CD8-positive, alpha-beta memory T cell (primary cell): ENCODE results near the gene MARK3. TPM values are rescaled to one million over a fixed set of nuclear protein-coding genes. Genes with fewer than 3 reads are reported as not detected.

Source experiments
- CTCF ChIA-PET: fragments of 350-600 bp; sonication (Branson Sonifier 250); formaldehyde crosslinking; loops from one replicate; lab custom pipeline; 2021; ENCODE audit warnings: antibody characterized with exemption; lab: Charles Lee
- POLR2A ChIA-PET: fragments of 350-600 bp; sonication (Branson Sonifier 250); formaldehyde crosslinking; loops from one replicate; lab custom pipeline; 2021; ENCODE audit warnings: antibody characterized with exemption; lab: Charles Lee
- DNase-seq, 5 donors: peaks; one replicate each; pipeline versions ENCODE4 v3.0.0 to v3.0.0-alpha.2; 2020 to 2022; ENCODE audit warnings: mixed read lengths in 1 of 5
- H3K27ac ChIP-seq: one replicate; pipeline ENCODE4 v1.7.0; 2013; ENCODE audit warnings: low read depth, mild to moderate bottlenecking, low read length, moderate library complexity
- H3K27me3 ChIP-seq: 2 replicates; pipeline ENCODE4 v1.7.0; 2013; ENCODE audit warnings: low read length, mild to moderate bottlenecking; ENCODE audit not compliant: insufficient read depth, poor library complexity, severe bottlenecking
- H3K36me3 ChIP-seq: 2 replicates; pipeline ENCODE4 v1.7.0; 2013; ENCODE audit warnings: mild to moderate bottlenecking, low read length, moderate library complexity; ENCODE audit not compliant: insufficient read depth
- H3K4me1 ChIP-seq: 2 replicates; pipeline ENCODE4 v1.7.0; 2013; ENCODE audit warnings: mild to moderate bottlenecking, low read length, moderate library complexity; ENCODE audit not compliant: insufficient read depth
- H3K4me3 ChIP-seq: 2 replicates; pipeline ENCODE4 v1.7.0; 2013; ENCODE audit warnings: mild to moderate bottlenecking, low read length
- H3K9me3 ChIP-seq: 2 replicates; pipeline ENCODE4 v1.7.0; 2013; ENCODE audit warnings: mild to moderate bottlenecking, low read length
- H3K27ac Mint-ChIP-seq, 8 donors: one replicate each; pipeline ENCODE4 v1.8.0; 2020 to 2021; ENCODE audit warnings: mixed read lengths in 8 of 8, mild to moderate bottlenecking in 6 of 8, inconsistent platforms in 3 of 8, moderate library complexity in 3 of 8
- H3K27me3 Mint-ChIP-seq, 2 donors: one replicate each; pipeline ENCODE4 v1.8.0; 2020 to 2021; ENCODE audit warnings: mixed read lengths in 2 of 2, mild to moderate bottlenecking in 1 of 2, moderate library complexity in 1 of 2
- H3K36me3 Mint-ChIP-seq, 3 donors: one replicate each; pipeline ENCODE4 v1.8.0; 2020 to 2021; ENCODE audit warnings: mixed read lengths in 3 of 3, inconsistent platforms in 1 of 3, mild to moderate bottlenecking in 1 of 3
- H3K4me1 Mint-ChIP-seq, 3 donors: one replicate each; pipeline ENCODE4 v1.8.0; 2020 to 2021; ENCODE audit warnings: mixed read lengths in 3 of 3, inconsistent platforms in 1 of 3, mild to moderate bottlenecking in 1 of 3
- H3K4me3 Mint-ChIP-seq, 7 donors: one replicate each; pipeline ENCODE4 v1.8.0; 2020 to 2021; ENCODE audit warnings: mixed read lengths in 7 of 7, mild to moderate bottlenecking in 6 of 7, moderate library complexity in 4 of 7, inconsistent platforms in 2 of 7
- H3K9me3 Mint-ChIP-seq, 5 donors: one replicate each; pipeline ENCODE4 v1.8.0; 2020 to 2022; ENCODE audit warnings: mixed read lengths in 5 of 5, mild to moderate bottlenecking in 3 of 5, moderate library complexity in 2 of 5, inconsistent platforms in 1 of 5
- polyA plus RNA-seq: library from polyadenylated mRNA; unstranded; fragments of 300-500 nt; fragmentation: Illumina TruSeq; gene quantifications from one replicate; pipeline ENCODE4 v1.2.3, GENCODE V29; 2021
- total RNA-seq, 2 experiments: library from RNA; stranded (reverse); gene quantifications; one replicate each; pipeline ENCODE4 v1.2.3, GENCODE V29; 2021

Gene MARK3
- total and polyA plus RNA-seq, 3 experiments from 2014 or later: 45.7 to 92.7 (median 91.9) TPM

GRCh38 chr14:103343164-103343879, 41.9 kb upstream of the MARK3 start:
- peak overlapping the region in 1 of 7 donors; percentile 9 for H3K4me3 Mint-ChIP-seq

GRCh38 chr14:103343905-103344797, 41.1 kb upstream of the MARK3 start:
- H3K27me3 Mint-ChIP-seq: no peaks in the 10 kb centered on the region
- CTCF ChIA-PET: interaction anchor here (1.6 to 2.3 kb wide), 2 partner anchors 10 to 13 kb away, joined by 5 read pairs; partner anchors contain the start of gene EIF5
- H3K36me3 Mint-ChIP-seq: peaks cover 9 to 61% (median 24%) of the 10 kb centered on the region in 3 donors
- no peak overlapping the region for H3K27ac ChIP-seq
- H3K36me3 ChIP-seq: peaks cover 48% of the 10 kb centered on the region
- POLR2A ChIA-PET: interaction anchor here (3.5 kb wide), 1 partner anchor 9 kb away, joined by 21 read pairs; the partner anchor contains the start of gene EIF5
- H3K27ac Mint-ChIP-seq: peak overlapping the region in 2 of 8 donors; percentile 63 to 77
- no peaks in the 10 kb centered on the region for H3K4me1 ChIP-seq
- H3K9me3 ChIP-seq: no peaks in the 10 kb centered on the region
- no peak overlapping the region for H3K4me3 ChIP-seq
- no peak for DNase-seq
- H3K27me3 ChIP-seq: no peaks in the 10 kb centered on the region
- H3K4me3 Mint-ChIP-seq: no peak overlapping the region
- no peaks in the 10 kb centered on the region for H3K9me3 Mint-ChIP-seq
- peaks cover 13 to 31% (median 29%) of the 10 kb centered on the region in 3 donors for H3K4me1 Mint-ChIP-seq

More at GRCh38 chr14:103343164-103343879, 41.9 kb upstream of the MARK3 start:
- no peaks in the 10 kb centered on the region for H3K27me3 ChIP-seq
- Mint-ChIP-seq H3K4me1 (peaks cover 16 to 39% (median 33%) of the 10 kb centered on the region in 3 donors), H3K27me3 (peaks cover 0 to 2% of the 10 kb centered on the region in 2 donors), H3K36me3 (peaks cover 12 to 70% (median 28%) of the 10 kb centered on the region in 3 donors), H3K27ac (peak overlapping the region in 1 of 8 donors; percentile 77), H3K9me3 (no peaks in the 10 kb centered on the region)
- ChIA-PET POLR2A (interaction anchor here (3.5 kb wide), 1 partner anchor 9 kb away, joined by 21 read pairs; the partner anchor contains the start of gene EIF5), CTCF (interaction anchor here (1.6 kb wide), 1 partner anchor 14 kb away, joined by 5 read pairs; no protein-coding TSS in a partner anchor)
- H3K4me1 ChIP-seq: peaks cover 3% of the 10 kb centered on the region
- H3K9me3 ChIP-seq: no peaks in the 10 kb centered on the region
- no peak for DNase-seq
- no peak overlapping the region for H3K27ac ChIP-seq
- H3K4me3 ChIP-seq: no peak overlapping the region
- H3K36me3 ChIP-seq: peaks cover 56% of the 10 kb centered on the region

GRCh38 chr14:103346286-103346685, 38.9 kb upstream of the MARK3 start:
- H3K36me3 ChIP-seq: peaks cover 27% of the 10 kb centered on the region
- ChIA-PET CTCF (interaction anchor here (1.3 to 2.3 kb wide), 2 partner anchors 12 to 47 kb away, joined by 4 to 5 read pairs; partner anchors contain the start of gene EIF5), POLR2A (interaction anchor here (0.7 to 3.5 kb wide), 3 partner anchors 11 to 1541 kb away, joined by 3 to 21 read pairs (median 6); partner anchors contain the start of gene EIF5)
- H3K9me3 ChIP-seq: no peaks in the 10 kb centered on the region
- DNase-seq: no peak
- Mint-ChIP-seq H3K4me1 (peaks cover 8 to 18% (median 13%) of the 10 kb centered on the region in 3 donors), H3K27me3 (peaks cover 0 to under 1% of the 10 kb centered on the region in 2 donors), H3K9me3 (no peaks in the 10 kb centered on the region), H3K4me3 (no peak overlapping the region), H3K36me3 (peaks cover 0 to 40% (median 11%) of the 10 kb centered on the region in 3 donors), H3K27ac (peak overlapping the region in 1 of 8 donors; percentile 69)
- no peaks in the 10 kb centered on the region for H3K4me1 ChIP-seq
- H3K27ac ChIP-seq: no peak overlapping the region
- no peaks in the 10 kb centered on the region for H3K27me3 ChIP-seq
- no peak overlapping the region for H3K4me3 ChIP-seq

DNA sequence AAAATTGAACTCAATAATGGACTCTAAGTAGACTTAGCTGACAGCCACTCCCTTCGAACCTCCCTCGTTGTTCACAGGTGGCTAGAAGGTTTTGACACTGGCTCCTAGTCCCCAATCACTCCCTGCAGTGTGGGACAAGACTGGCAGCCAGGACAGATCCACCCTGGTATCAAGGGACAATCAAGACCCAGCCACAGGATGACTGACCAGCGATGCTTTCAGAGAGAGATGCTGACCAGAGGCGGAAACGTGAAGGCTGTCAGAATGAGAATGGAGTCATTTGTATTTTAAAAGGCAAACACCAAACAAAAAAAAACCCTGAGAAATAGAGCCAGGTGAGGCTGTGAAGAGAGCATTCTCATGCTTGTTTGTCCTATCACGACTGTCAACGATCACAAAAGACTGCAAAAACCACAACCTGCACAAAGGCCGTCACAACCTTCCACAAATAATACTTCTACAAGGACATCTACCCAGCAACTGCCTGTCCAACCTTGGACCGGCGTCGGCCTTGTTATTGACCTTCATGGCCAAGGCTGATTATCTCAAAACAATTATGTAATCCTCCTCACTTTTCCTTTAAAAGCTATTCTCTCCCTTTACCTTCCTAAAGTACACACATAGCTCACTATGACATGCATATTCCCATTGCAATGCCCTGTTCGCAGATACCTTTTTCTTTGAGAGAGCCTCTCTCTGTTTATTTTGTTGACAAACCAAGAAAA, 38.0 kb upstream of the MARK3 start:
- no peak overlapping the region for H3K4me3 Mint-ChIP-seq
- peaks cover 3 to 9% (median 7%) of the 10 kb centered on the region in 3 donors for H3K4me1 Mint-ChIP-seq
- Histone ChIP-seq H3K36me3 (peaks cover 17% of the 10 kb centered on the region), H3K4me1 (no peaks in the 10 kb centered on the region), H3K9me3 (no peaks in the 10 kb centered on the region), H3K4me3 (no peak overlapping the region), H3K27ac (no peak overlapping the region), H3K27me3 (no peaks in the 10 kb centered on the region)
- H3K36me3 Mint-ChIP-seq: peaks cover 0 to 30% (median 4%) of the 10 kb centered on the region in 3 donors
- H3K9me3 Mint-ChIP-seq: no peaks in the 10 kb centered on the region
- no peak for DNase-seq
- H3K27ac Mint-ChIP-seq: peak overlapping the region in 1 of 8 donors; percentile 48
- peaks cover 3% of the 10 kb centered on the region in 2 donors for H3K27me3 Mint-ChIP-seq
- ChIA-PET CTCF (interaction anchor here (1.3 kb wide), 1 partner anchor 47 kb away, joined by 4 read pairs; no protein-coding TSS in a partner anchor), POLR2A (interaction anchor here (0.8 kb wide), 1 partner anchor 12 kb away, joined by 3 read pairs; no protein-coding TSS in a partner anchor)

DNA sequence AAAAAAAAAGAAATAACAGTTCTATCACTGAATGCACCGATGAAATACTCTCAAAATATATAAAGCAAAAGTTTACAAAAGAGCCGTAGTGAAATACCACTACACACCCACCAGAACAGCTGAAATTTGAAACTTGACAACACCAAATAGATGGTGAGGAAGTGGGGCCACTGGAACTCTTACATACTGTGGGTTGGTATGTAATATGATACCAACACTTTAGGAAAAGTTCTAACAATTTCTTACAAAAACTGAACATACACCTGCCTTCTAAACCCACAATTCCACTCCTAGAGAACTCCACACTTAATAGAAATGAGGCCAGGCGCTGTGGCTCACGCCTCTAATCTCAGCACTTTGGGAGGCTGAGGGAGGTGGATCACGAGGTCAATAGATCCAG, 37.1 kb upstream of the MARK3 start:
- H3K27ac ChIP-seq: no peak overlapping the region
- ChIA-PET CTCF (interaction anchor here (1.1 kb wide), 1 partner anchor 12 kb away, joined by 3 read pairs; no protein-coding TSS in a partner anchor), POLR2A (no interaction called here)
- no peak for DNase-seq
- no peaks in the 10 kb centered on the region for H3K9me3 ChIP-seq
- Mint-ChIP-seq H3K27me3 (peaks cover 3 to 7% of the 10 kb centered on the region in 2 donors), H3K27ac (no peak overlapping the region), H3K4me1 (peaks cover 2 to 7% (median 3%) of the 10 kb centered on the region in 3 donors), H3K4me3 (no peak overlapping the region), H3K36me3 (peaks cover 0 to 22% (median 4%) of the 10 kb centered on the region in 3 donors), H3K9me3 (no peaks in the 10 kb centered on the region)
- no peaks in the 10 kb centered on the region for H3K27me3 ChIP-seq
- H3K4me1 ChIP-seq: no peaks in the 10 kb centered on the region
- H3K4me3 ChIP-seq: no peak overlapping the region
- peaks cover 8% of the 10 kb centered on the region for H3K36me3 ChIP-seq

DNA sequence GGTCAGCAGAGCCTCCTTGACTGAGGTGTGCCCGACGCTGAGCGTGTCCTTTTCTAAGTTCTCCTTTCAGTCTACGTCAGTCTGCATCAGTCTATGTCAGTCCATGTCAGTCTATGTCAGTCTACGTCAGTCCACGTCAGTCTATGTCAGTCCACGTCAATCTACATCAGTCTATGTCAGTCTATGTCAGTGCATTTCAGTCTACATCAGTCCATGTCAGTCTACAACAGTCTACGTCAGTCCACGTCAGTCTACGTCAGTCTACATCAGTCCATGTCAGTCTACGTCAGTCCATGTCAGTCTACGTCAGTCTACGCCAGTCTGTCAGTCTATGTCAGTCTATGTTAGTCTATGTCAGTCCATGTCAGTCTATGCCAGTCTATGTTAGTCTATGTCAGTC, 35.2 kb upstream of the MARK3 start:
- no peaks in the 10 kb centered on the region for H3K9me3 Mint-ChIP-seq
- Histone ChIP-seq H3K9me3 (no peaks in the 10 kb centered on the region), H3K4me1 (no peaks in the 10 kb centered on the region), H3K27ac (no peak overlapping the region), H3K4me3 (no peak overlapping the region), H3K27me3 (no peaks in the 10 kb centered on the region), H3K36me3 (no peaks in the 10 kb centered on the region)
- H3K27ac Mint-ChIP-seq: no peak overlapping the region
- ChIA-PET CTCF (no interaction called here), POLR2A (no interaction called here)
- no peak for DNase-seq
- H3K4me3 Mint-ChIP-seq: no peak overlapping the region
- peaks cover 2 to 7% (median 3%) of the 10 kb centered on the region in 3 donors for H3K4me1 Mint-ChIP-seq
- H3K36me3 Mint-ChIP-seq: peaks cover 0 to 4% (median 0%) of the 10 kb centered on the region in 3 donors
- H3K27me3 Mint-ChIP-seq: peaks cover 7 to 14% of the 10 kb centered on the region in 2 donors

- no peak for DNase-seq
- POLR2A ChIA-PET: no interaction called here
- H3K36me3 Mint-ChIP-seq: no peaks in the 10 kb centered on the region
These were observed 31.9 kb upstream of the MARK3 start for GRCh38 chr14:103353362-103353761.

More at GRCh38 chr14:103353362-103353761, 31.9 kb upstream of the MARK3 start:
- no peak overlapping the region for H3K4me3 Mint-ChIP-seq
- peaks cover 9 to 20% of the 10 kb centered on the region in 2 donors for H3K27me3 Mint-ChIP-seq
- H3K27me3 ChIP-seq: no peaks in the 10 kb centered on the region
- no peak overlapping the region for H3K27ac Mint-ChIP-seq
- peaks cover 5 to 13% (median 7%) of the 10 kb centered on the region in 3 donors for H3K4me1 Mint-ChIP-seq
- H3K36me3 ChIP-seq: no peaks in the 10 kb centered on the region
- no peak overlapping the region for H3K4me3 ChIP-seq
- H3K4me1 ChIP-seq: no peaks in the 10 kb centered on the region
- H3K9me3 ChIP-seq: no peaks in the 10 kb centered on the region
- CTCF ChIA-PET: interaction anchor here (1.0 kb wide), 1 partner anchor 37 kb away, joined by 3 read pairs; no protein-coding TSS in a partner anchor
- peaks cover 0 to 3% (median 0%) of the 10 kb centered on the region in 5 donors for H3K9me3 Mint-ChIP-seq
- H3K27ac ChIP-seq: no peak overlapping the region
